Cortex of kidney (tissue), 1 donor: ENCODE data around the gene ARHGEF2.

Experiments used
- DNase-seq: peaks from one replicate; lab custom pipeline; 2025; lab: John Stamatoyannopoulos, UW

ARHGEF2 gene

DNA sequence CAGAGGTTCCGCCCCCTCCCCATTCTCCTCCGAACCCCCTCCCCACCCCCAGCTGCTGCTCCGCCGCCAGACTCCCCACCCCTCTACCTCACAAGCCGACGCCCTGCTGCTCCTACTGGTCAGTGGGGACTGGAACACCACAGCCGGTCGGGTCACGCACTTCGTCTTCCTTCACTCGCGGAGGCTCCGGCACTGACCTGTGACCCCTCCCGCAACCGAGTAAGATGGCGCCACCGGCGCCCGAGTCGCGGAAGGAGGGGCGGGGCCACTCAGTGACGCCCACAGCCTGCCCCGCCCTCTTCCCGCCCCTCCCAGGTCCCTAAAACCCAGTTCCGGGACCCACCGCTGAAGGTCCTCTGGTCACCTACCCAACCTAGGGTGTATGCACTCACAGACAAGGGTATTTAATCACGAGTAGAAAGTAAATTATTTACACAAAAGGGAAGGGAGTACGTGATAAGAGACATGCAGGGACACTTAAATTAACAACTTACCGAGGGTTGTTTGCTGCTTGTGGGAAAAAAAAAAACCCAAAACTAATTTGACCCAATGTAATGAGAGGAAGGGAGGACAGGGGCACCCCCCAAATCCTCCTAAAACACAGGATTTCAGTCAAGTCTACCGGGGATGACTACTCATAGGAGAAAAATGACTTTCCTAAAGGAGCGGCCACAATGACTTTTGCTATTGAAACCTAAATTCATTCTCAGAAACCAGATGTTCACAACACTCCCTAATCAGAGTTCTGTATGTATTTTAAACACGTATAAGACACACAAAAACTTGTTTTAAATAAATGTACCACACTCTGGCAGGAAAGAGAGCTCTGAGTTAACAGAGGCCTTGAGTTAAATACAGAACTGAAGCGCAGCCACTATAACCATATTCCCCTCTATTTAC lies 66.9 kb downstream of the ARHGEF2 start, which contains the start of gene RIT1:
TSS of gene RIT1 (minus strand) at position 194 of the 900 bp plus-strand sequence. CDS start 588 bp downstream, outside the sequence.
- DNase-seq, result no peak

GRCh38 chr1:155910621-155911121 lies 67.7 kb downstream of the ARHGEF2 start:
- DNase-seq, result no peak

DNA sequence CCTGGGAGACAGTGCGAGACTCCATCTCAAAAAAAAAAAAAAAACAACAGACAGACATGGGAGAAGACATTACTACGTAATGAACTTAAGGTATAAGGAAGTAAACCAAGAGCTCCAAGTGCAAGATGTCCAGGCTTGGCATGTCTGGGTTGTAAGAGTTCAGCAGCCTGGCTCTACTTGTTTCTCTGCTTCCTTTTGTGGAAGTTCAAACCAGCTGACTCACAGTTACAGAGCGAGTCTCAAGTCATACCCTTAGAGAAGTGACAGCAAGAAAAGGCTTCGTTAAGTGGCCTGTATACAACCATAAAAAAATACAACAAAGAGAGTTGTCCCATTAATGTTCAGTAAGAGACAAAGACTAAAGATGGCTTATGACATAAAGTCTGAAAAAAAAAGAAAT lies 68.5 kb downstream of the ARHGEF2 start:
- no peak for DNase-seq

GRCh38 chr1:155904261-155904660 lies 74.1 kb downstream of the ARHGEF2 start:
- DNase-seq, result no peak

- no peak for DNase-seq
These were observed 78.2 kb downstream of the ARHGEF2 start for GRCh38 chr1:155900161-155900560.

DNA sequence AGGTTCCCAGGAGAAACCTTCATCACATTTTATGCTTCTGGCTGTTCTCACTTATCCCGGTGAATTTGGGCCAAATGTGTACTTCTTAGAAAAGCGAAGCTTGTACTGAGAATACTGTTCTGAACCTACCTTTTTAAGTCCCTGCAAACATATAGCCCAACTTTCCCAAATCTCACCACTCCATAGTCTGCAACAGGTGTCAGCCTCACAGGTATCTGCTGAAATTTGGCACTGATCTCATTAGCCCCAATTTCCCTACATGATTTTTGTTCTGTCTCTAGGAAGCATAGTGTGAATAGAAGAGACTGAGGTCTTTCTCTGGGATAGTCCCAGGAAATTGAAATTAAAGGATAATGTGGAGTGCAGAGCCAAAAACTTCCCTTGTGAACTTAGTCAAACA lies 78.7 kb downstream of the ARHGEF2 start:
- no peak for DNase-seq

DNA sequence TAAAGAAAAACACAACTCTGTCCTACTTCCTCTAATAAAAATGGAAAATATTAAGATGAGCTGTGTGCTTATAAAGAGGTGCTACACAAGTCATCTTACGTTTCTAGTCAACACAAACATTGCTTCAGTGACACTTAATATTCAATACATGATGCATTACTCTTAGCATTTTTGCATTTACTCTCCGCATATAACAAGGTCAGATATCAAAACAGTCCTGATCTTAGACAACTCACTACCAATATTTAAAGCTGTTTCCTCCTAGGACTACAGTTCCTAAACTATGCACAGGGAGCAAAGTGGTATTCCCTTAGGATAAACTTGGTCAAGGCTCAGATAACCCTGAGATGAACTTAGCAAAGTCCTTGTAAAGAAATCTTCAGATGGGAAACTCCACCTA lies 79.5 kb downstream of the ARHGEF2 start:
- no peak for DNase-seq

DNA sequence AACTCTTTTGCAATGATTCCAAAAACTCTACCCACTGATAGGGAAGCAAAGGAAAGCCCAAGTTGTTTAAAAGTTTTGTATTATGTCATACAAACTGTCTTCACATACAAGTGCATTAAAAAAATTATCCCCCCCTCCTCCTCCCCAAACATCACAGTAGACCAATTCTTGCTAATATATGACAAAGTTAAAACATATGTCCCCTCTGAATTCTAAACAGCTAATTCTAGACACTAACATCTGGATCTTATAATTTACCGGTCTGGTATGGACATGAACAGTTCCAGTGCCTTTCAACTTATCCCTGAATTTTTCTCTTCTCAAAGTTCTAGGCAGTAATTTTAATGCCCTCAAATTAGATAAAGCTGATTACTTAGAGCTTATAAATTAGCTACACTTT lies 80.6 kb downstream of the ARHGEF2 start:
- no peak for DNase-seq
